HL-60 (cell line): Measurements from ENCODE around the gene CSRP2.

ENCODE experiments used
- DNase-seq, 2 experiments: peaks; one replicate each; pipeline ENCODE4 v3.0.0-alpha.2; 2010 to 2020; ENCODE audit warnings: low read depth in 1 of 2, low spot score in 1 of 2
- H3K27ac ChIP-seq: fragments of 250-450 bp; sonication (Bioruptor Pico); replicated peaks from 2 replicates; pipeline ENCODE4 v1.5.1; 2020; ENCODE audit warnings: mild to moderate bottlenecking, moderate library complexity
- H3K27me3 ChIP-seq: fragments of 250-450 bp; sonication (Bioruptor Pico); 2 replicates; pipeline ENCODE4 v1.5.1; 2021; ENCODE audit warnings: mild to moderate bottlenecking, moderate library complexity; ENCODE audit not compliant: insufficient read depth, poor library complexity, severe bottlenecking
- H3K4me3 ChIP-seq: replicated peaks from 2 replicates; pipeline ENCODE4 v1.5.1; 2011; ENCODE audit warnings: mild to moderate bottlenecking, control low read depth, low read length; ENCODE audit not compliant: insufficient read depth
- GABPA ChIP-seq: IDR thresholded peaks from 2 replicates; pipeline ENCODE4 v1.6.1; 2012; ENCODE audit warnings: low read depth
- POLR2AphosphoS5 ChIP-seq: IDR thresholded peaks from 2 replicates; pipeline ENCODE4 v1.6.1; 2012; ENCODE audit warnings: low read depth
- SPI1 ChIP-seq: IDR thresholded peaks from 2 replicates; pipeline ENCODE4 v1.6.1; 2012; ENCODE audit warnings: low read depth, mild to moderate bottlenecking, borderline replicate concordance
- TF ChIP-seq, protein P1 (sequence below): IDR thresholded peaks from one replicate; pipeline ENCODE4 v1.5.1; 2011; ENCODE audit warnings: low read length, control low read depth, inconsistent platforms; ENCODE audit not compliant: insufficient read depth
- TF ChIP-seq, protein P2 (sequence below): IDR thresholded peaks from 2 replicates; pipeline ENCODE4 v1.6.1; 2012; ENCODE audit warnings: low read depth; ENCODE audit not compliant: insufficient replicate concordance

Gene CSRP2

DNA sequence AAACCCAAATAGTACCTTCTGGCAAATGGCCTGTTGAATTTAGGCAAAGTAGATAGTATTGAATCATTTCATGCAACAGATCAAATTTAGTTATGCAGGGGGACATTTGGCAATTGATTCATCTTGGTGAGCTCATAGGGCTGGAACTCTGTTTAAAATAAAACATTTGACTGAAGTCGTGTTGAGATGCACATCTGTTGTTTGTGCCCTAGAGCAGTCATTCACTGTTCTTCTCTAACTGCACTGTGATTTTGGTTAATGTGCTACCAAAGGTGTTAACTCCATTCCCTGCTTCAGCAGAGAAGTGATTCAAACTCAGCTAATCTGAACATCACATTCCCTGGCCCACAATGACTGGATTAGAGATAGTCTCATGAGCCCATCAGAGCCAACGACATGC, 44.0 kb upstream of the CSRP2 start:
- TF ChIP-seq GABPA = no peak
- TF ChIP-seq, protein P1, sequence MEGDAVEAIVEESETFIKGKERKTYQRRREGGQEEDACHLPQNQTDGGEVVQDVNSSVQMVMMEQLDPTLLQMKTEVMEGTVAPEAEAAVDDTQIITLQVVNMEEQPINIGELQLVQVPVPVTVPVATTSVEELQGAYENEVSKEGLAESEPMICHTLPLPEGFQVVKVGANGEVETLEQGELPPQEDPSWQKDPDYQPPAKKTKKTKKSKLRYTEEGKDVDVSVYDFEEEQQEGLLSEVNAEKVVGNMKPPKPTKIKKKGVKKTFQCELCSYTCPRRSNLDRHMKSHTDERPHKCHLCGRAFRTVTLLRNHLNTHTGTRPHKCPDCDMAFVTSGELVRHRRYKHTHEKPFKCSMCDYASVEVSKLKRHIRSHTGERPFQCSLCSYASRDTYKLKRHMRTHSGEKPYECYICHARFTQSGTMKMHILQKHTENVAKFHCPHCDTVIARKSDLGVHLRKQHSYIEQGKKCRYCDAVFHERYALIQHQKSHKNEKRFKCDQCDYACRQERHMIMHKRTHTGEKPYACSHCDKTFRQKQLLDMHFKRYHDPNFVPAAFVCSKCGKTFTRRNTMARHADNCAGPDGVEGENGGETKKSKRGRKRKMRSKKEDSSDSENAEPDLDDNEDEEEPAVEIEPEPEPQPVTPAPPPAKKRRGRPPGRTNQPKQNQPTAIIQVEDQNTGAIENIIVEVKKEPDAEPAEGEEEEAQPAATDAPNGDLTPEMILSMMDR = no peak
- TF ChIP-seq POLR2AphosphoS5 = no peak
- TF ChIP-seq, protein P2, sequence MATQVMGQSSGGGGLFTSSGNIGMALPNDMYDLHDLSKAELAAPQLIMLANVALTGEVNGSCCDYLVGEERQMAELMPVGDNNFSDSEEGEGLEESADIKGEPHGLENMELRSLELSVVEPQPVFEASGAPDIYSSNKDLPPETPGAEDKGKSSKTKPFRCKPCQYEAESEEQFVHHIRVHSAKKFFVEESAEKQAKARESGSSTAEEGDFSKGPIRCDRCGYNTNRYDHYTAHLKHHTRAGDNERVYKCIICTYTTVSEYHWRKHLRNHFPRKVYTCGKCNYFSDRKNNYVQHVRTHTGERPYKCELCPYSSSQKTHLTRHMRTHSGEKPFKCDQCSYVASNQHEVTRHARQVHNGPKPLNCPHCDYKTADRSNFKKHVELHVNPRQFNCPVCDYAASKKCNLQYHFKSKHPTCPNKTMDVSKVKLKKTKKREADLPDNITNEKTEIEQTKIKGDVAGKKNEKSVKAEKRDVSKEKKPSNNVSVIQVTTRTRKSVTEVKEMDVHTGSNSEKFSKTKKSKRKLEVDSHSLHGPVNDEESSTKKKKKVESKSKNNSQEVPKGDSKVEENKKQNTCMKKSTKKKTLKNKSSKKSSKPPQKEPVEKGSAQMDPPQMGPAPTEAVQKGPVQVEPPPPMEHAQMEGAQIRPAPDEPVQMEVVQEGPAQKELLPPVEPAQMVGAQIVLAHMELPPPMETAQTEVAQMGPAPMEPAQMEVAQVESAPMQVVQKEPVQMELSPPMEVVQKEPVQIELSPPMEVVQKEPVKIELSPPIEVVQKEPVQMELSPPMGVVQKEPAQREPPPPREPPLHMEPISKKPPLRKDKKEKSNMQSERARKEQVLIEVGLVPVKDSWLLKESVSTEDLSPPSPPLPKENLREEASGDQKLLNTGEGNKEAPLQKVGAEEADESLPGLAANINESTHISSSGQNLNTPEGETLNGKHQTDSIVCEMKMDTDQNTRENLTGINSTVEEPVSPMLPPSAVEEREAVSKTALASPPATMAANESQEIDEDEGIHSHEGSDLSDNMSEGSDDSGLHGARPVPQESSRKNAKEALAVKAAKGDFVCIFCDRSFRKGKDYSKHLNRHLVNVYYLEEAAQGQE = no peak
- TF ChIP-seq SPI1 = no peak
- Histone ChIP-seq H3K27ac (no peak overlapping the region), H3K4me3 (no peak overlapping the region), H3K27me3 (no peaks in the 10 kb centered on the region)
- DNase-seq = no peak

DNA sequence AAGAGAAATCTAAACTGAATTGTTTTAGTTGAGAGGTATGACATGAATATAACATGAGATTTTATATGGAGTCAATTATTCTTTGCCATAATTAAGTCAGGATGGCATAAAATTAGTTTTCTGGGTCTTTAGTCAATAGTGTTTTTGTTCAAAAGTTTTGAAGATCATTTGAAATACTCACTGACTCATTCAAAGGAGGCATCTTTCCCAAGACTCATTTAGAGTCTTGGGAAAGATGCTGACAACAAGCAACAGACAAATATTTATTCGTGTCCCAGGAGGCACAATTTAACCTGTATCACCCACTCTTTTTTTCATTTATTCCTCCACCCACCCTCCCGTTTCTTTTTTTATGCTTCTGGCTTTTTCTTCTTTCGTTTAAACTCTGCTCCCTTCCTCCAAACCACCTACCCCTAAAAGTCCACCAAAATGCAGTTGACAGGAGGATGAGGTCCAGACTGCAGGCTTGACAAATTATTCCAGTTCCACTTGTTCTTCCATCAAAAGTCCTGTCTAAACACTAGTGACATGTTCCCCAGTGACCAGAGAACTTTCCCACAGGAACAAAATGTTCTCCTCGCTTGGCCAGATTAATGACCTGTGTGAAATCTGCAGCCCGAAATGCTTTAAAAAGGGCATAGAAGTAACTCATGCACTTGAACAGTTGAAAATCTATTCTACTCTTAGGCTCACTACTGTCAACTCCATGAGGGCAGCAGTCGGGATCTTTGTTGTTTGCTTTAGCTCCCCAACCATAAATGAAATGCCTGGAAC, 43.3 kb upstream of the CSRP2 start:
- no peak overlapping the region for H3K4me3 ChIP-seq
- no peak overlapping the region for H3K27ac ChIP-seq
- no peak for TF ChIP-seq GABPA
- no peak for TF ChIP-seq POLR2AphosphoS5
- TF ChIP-seq, protein P2 = no peak
- TF ChIP-seq SPI1 = no peak
- TF ChIP-seq, protein P1 = no peak
- H3K27me3 ChIP-seq = no peaks in the 10 kb centered on the region
- DNase-seq = no peak

DNA sequence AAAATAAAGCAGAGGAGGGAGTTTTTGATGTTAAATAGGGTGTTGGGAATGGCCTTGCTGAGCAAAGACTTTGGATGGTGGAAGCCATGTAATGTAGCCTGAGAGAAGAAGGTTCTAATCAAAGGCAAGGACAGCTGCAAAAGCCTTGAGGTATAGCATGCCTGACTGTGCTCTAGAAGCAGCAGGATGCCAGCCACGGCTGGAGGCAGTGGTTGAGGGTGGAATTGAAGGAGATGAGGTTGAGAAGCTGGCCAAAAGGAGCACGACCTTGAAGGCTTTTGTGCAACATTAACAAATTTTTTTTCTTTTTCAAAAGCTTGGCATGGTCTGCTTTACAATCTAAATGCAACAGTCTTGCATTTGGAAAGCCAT, 42.3 kb upstream of the CSRP2 start:
- no peak overlapping the region for H3K4me3 ChIP-seq
- H3K27ac ChIP-seq = no peak overlapping the region
- TF ChIP-seq, protein P2 = no peak
- TF ChIP-seq GABPA (no peak), POLR2AphosphoS5 (no peak), SPI1 (no peak)
- TF ChIP-seq, protein P1 = no peak
- no peaks in the 10 kb centered on the region for H3K27me3 ChIP-seq
- DNase-seq = no peak
